Measurements from ENCODE around the gene KCTD2. TPM values are rescaled to one million over a fixed set of nuclear protein-coding genes. Genes with fewer than 3 reads are reported as not detected.

The KCTD2 gene
- total and polyA plus RNA-seq, 4 experiments from 2014 or later = 2.3 to 31.7 (median 21.4) TPM

- Histone ChIP-seq H3K4me3 (ENCODE audit: low read length in 2 of 2) (no peak overlapping the region), H3K9me3 (ENCODE audit: control insufficient read depth in 1 of 2, low read length in 2 of 2) (no peaks in the 10 kb centered on the region), H3K36me3 (ENCODE audit: insufficient read depth, low read length) (no peaks in the 10 kb centered on the region), H3K4me1 (ENCODE audit: insufficient read depth, low read length) (peaks cover 30% of the 10 kb centered on the region), H3K27me3 (ENCODE audit: insufficient read depth, low read length) (no peaks in the 10 kb centered on the region), H3K27ac (ENCODE audit: low read depth, low read length) (no peak overlapping the region)
- H3K27me3 Mint-ChIP-seq = no peaks in the 10 kb centered on the region
- H3K27ac Mint-ChIP-seq = peak overlapping the region in 1 of 7 donors; percentile 41
- ChIA-PET CTCF (ENCODE audit: partially characterized antibody) (interaction anchor here (1.0 to 1.3 kb wide), 3 partner anchors 35 to 118 kb away, joined by 3 to 5 read pairs (median 3); no protein-coding TSS in a partner anchor), POLR2A (ENCODE audit: partially characterized antibody) (interaction anchor here (0.6 to 4.1 kb wide), 4 partner anchors 9 to 104 kb away, joined by 3 to 26 read pairs (median 4); partner anchors contain the start of genes MRPL58, SLC16A5 and SUMO2)
- H3K4me3 Mint-ChIP-seq = peak overlapping the region in 3 of 8 donors; percentile 2 to 51 (median 8)
- H3K36me3 Mint-ChIP-seq = no peaks in the 10 kb centered on the region
- no peak for DNase-seq
- intact Hi-C loops (cut with micrococcal nuclease) = no loop called here
- H3K9me3 Mint-ChIP-seq = no peaks in the 10 kb centered on the region
- peaks cover 3 to 32% (median 14%) of the 10 kb centered on the region in 4 donors for H3K4me1 Mint-ChIP-seq
Observed at GRCh38 chr17:75079023-75079373, 32.0 kb downstream of the KCTD2 start.

GRCh38 chr17:75081611-75082540 is 34.9 kb downstream of the KCTD2 start:
- Histone ChIP-seq H3K36me3 (ENCODE audit: insufficient read depth, low read length) (no peaks in the 10 kb centered on the region), H3K4me1 (ENCODE audit: insufficient read depth, low read length) (peaks cover 33% of the 10 kb centered on the region), H3K4me3 (ENCODE audit: low read length in 2 of 2) (no peak overlapping the region), H3K27ac (ENCODE audit: low read depth, low read length) (no peak overlapping the region), H3K27me3 (ENCODE audit: insufficient read depth, low read length) (no peaks in the 10 kb centered on the region), H3K9me3 (ENCODE audit: control insufficient read depth in 1 of 2, low read length in 2 of 2) (no peaks in the 10 kb centered on the region)
- Mint-ChIP-seq H3K9me3 (no peaks in the 10 kb centered on the region), H3K27ac (peak overlapping the region in 1 of 7 donors; percentile 36), H3K27me3 (no peaks in the 10 kb centered on the region), H3K4me1 (peaks cover 11 to 47% (median 26%) of the 10 kb centered on the region in 4 donors), H3K4me3 (no peak overlapping the region), H3K36me3 (no peaks in the 10 kb centered on the region)
- CTCF ChIA-PET (ENCODE audit: partially characterized antibody) = interaction anchor here (0.5 to 0.9 kb wide), 2 partner anchors 28 to 87 kb away, joined by 3 read pairs; no protein-coding TSS in a partner anchor
- DNase-seq = no peak
- intact Hi-C loops (cut with micrococcal nuclease) = no loop called here
- POLR2A ChIA-PET (ENCODE audit: partially characterized antibody) = interaction anchor here (0.6 to 1.1 kb wide), 2 partner anchors 14 to 188 kb away, joined by 3 read pairs; no protein-coding TSS in a partner anchor

- no peak for DNase-seq
- H3K27me3 Mint-ChIP-seq = no peaks in the 10 kb centered on the region
- no peak overlapping the region for H3K4me3 Mint-ChIP-seq
- Histone ChIP-seq H3K4me3 (ENCODE audit: low read length in 2 of 2) (no peak overlapping the region), H3K27me3 (ENCODE audit: insufficient read depth, low read length) (no peaks in the 10 kb centered on the region), H3K36me3 (ENCODE audit: insufficient read depth, low read length) (no peaks in the 10 kb centered on the region), H3K4me1 (ENCODE audit: insufficient read depth, low read length) (peaks cover 34% of the 10 kb centered on the region), H3K27ac (ENCODE audit: low read depth, low read length) (no peak overlapping the region), H3K9me3 (ENCODE audit: control insufficient read depth in 1 of 2, low read length in 2 of 2) (no peaks in the 10 kb centered on the region)
- intact Hi-C loops (cut with micrococcal nuclease) = no loop called here
- H3K36me3 Mint-ChIP-seq = no peaks in the 10 kb centered on the region
- peaks cover 15 to 53% (median 29%) of the 10 kb centered on the region in 4 donors for H3K4me1 Mint-ChIP-seq
- POLR2A ChIA-PET (ENCODE audit: partially characterized antibody) = interaction anchor here (1.1 kb wide), 1 partner anchor 15 kb away, joined by 3 read pairs; no protein-coding TSS in a partner anchor
- CTCF ChIA-PET (ENCODE audit: partially characterized antibody) = no interaction called here
- peak overlapping the region in 1 of 7 donors; percentile 86 for H3K27ac Mint-ChIP-seq
- H3K9me3 Mint-ChIP-seq = no peaks in the 10 kb centered on the region
Observed at GRCh38 chr17:75082683-75083082, 35.7 kb downstream of the KCTD2 start.

GRCh38 chr17:75084039-75084660 is 37.1 kb downstream of the KCTD2 start:
- peak in 3 of 5 donors; percentile 33 to 43 (median 38) for DNase-seq
- intact Hi-C loops (cut with micrococcal nuclease) = no loop called here
- Mint-ChIP-seq H3K4me3 (peak overlapping the region in 1 of 8 donors; percentile 15), H3K4me1 (peaks cover 19 to 50% (median 34%) of the 10 kb centered on the region in 4 donors), H3K36me3 (no peaks in the 10 kb centered on the region), H3K9me3 (no peaks in the 10 kb centered on the region), H3K27me3 (no peaks in the 10 kb centered on the region), H3K27ac (peak overlapping the region in 3 of 7 donors; percentile 7 to 76 (median 35))
- Histone ChIP-seq H3K27me3 (ENCODE audit: insufficient read depth, low read length) (no peaks in the 10 kb centered on the region), H3K36me3 (ENCODE audit: insufficient read depth, low read length) (no peaks in the 10 kb centered on the region), H3K27ac (ENCODE audit: low read depth, low read length) (no peak overlapping the region), H3K4me3 (ENCODE audit: low read length in 2 of 2) (no peak overlapping the region), H3K4me1 (ENCODE audit: insufficient read depth, low read length) (peaks cover 35% of the 10 kb centered on the region), H3K9me3 (ENCODE audit: control insufficient read depth in 1 of 2, low read length in 2 of 2) (no peaks in the 10 kb centered on the region)
- POLR2A ChIA-PET (ENCODE audit: partially characterized antibody) = interaction anchor here (1.0 kb wide), 1 partner anchor 25 kb away, joined by 3 read pairs; the partner anchor contains the start of gene ARMC7
- CTCF ChIA-PET (ENCODE audit: partially characterized antibody) = no interaction called here

- no peaks in the 10 kb centered on the region for H3K36me3 Mint-ChIP-seq
- no peak overlapping the region for H3K27ac ChIP-seq (ENCODE audit: low read depth, low read length)
- H3K9me3 ChIP-seq (ENCODE audit: control insufficient read depth in 1 of 2, low read length in 2 of 2) = no peaks in the 10 kb centered on the region
- H3K27me3 Mint-ChIP-seq = no peaks in the 10 kb centered on the region
- peaks cover 32% of the 10 kb centered on the region for H3K4me1 ChIP-seq (ENCODE audit: insufficient read depth, low read length)
- CTCF ChIA-PET (ENCODE audit: partially characterized antibody) = interaction anchor here (1.0 kb wide), 1 partner anchor 125 kb away, joined by 5 read pairs; no protein-coding TSS in a partner anchor
- H3K36me3 ChIP-seq (ENCODE audit: insufficient read depth, low read length) = no peaks in the 10 kb centered on the region
- peak overlapping the region; percentile 37 to 86 (median 80) for H3K4me3 Mint-ChIP-seq
- H3K4me1 Mint-ChIP-seq = peaks cover 29 to 60% (median 41%) of the 10 kb centered on the region in 4 donors
- DNase-seq = no peak
- POLR2A ChIA-PET (ENCODE audit: partially characterized antibody) = interaction anchor here (0.7 to 3.3 kb wide), 8 partner anchors 9 to 119 kb away, joined by 3 to 26 read pairs (median 5); partner anchors contain the start of genes JPT1, MRPL58, NUP85 and SUMO2
- H3K27me3 ChIP-seq (ENCODE audit: insufficient read depth, low read length) = no peaks in the 10 kb centered on the region
- peak overlapping the region in 6 of 7 donors; percentile 4 to 97 (median 80) for H3K27ac Mint-ChIP-seq
- no peaks in the 10 kb centered on the region for H3K9me3 Mint-ChIP-seq
- no peak overlapping the region for H3K4me3 ChIP-seq (ENCODE audit: low read length in 2 of 2)
- intact Hi-C loops (cut with micrococcal nuclease) = loop anchor here (2.0 kb wide), 1 partner anchor 22 kb away; the partner anchor contains the start of gene ARMC7
Observed at GRCh38 chr17:75086496-75087181, 39.6 kb downstream of the KCTD2 start.

- H3K27me3 ChIP-seq (ENCODE audit: insufficient read depth, low read length) = no peaks in the 10 kb centered on the region
- no peaks in the 10 kb centered on the region for H3K27me3 Mint-ChIP-seq
- H3K4me3 ChIP-seq (ENCODE audit: low read length in 2 of 2) = peak overlapping the region; percentile 65 to 68
- no peaks in the 10 kb centered on the region for H3K9me3 ChIP-seq (ENCODE audit: control insufficient read depth in 1 of 2, low read length in 2 of 2)
- no peaks in the 10 kb centered on the region for H3K36me3 Mint-ChIP-seq
- intact Hi-C loops (cut with micrococcal nuclease) = loop anchor here (2.0 kb wide), 1 partner anchor 22 kb away; the partner anchor contains the start of gene ARMC7
- DNase-seq = no peak
- H3K4me1 ChIP-seq (ENCODE audit: insufficient read depth, low read length) = peaks cover 32% of the 10 kb centered on the region
- H3K27ac ChIP-seq (ENCODE audit: low read depth, low read length) = peak overlapping the region; percentile 64
- H3K27ac Mint-ChIP-seq = peak overlapping the region in 6 of 7 donors; percentile 79 to 85 (median 80)
- H3K36me3 ChIP-seq (ENCODE audit: insufficient read depth, low read length) = no peaks in the 10 kb centered on the region
- peak overlapping the region; percentile 79 to 90 (median 83) for H3K4me3 Mint-ChIP-seq
- POLR2A ChIA-PET (ENCODE audit: partially characterized antibody) = interaction anchor here (0.7 to 3.3 kb wide), 15 partner anchors 10 to 126 kb away, joined by 3 to 26 read pairs (median 4); partner anchors contain the start of genes ARMC7, ATP5PD, JPT1 and KCTD2
- H3K4me1 Mint-ChIP-seq = peaks cover 33 to 65% (median 46%) of the 10 kb centered on the region in 4 donors
- H3K9me3 Mint-ChIP-seq = no peaks in the 10 kb centered on the region
- CTCF ChIA-PET (ENCODE audit: partially characterized antibody) = interaction anchor here (1.0 to 1.6 kb wide), 2 partner anchors 27 to 125 kb away, joined by 5 to 7 read pairs; no protein-coding TSS in a partner anchor
Observed at GRCh38 chr17:75087182-75087557, 40.1 kb downstream of the KCTD2 start.
